GM12878 (cell line): ENCODE measurements around the gene ST7. TPM values are rescaled to one million over a fixed set of nuclear protein-coding genes. Genes with fewer than 3 reads are reported as not detected.

Experiments used
- CTCF ChIP-seq, 3 experiments: IDR thresholded peaks in 2 of 3; conservative IDR thresholded peaks in 1 of 3; 2 replicates each; pipeline ENCODE4 v1.5.1; 2011; ENCODE audit warnings: low read depth in 3 of 3, low read length in 3 of 3, mild to moderate bottlenecking in 3 of 3, control low read depth in 2 of 3, moderate library complexity in 2 of 3, inconsistent platforms in 1 of 3, mixed read lengths in 1 of 3; ENCODE audit not compliant: control insufficient read depth in 2 of 3, insufficient read depth in 1 of 3; ENCODE audit errors: extremely low read depth in 1 of 3
- EED ChIP-seq: sonication (generic); IDR thresholded peaks from 2 replicates; pipeline ENCODE4 v1.6.1; 2016; ENCODE audit warnings: antibody characterized with exemption, low read depth
- HCFC1 ChIP-seq: fragments of 150-350 bp; IDR thresholded peaks from 2 replicates; pipeline ENCODE4 v1.6.1; 2014; ENCODE audit warnings: low read length
- HDGF ChIP-seq: fragments of 450-650 bp; IDR thresholded peaks from 2 replicates; pipeline ENCODE4 v1.6.1; 2016; ENCODE audit warnings: antibody characterized with exemption
- MYC ChIP-seq: IDR thresholded peaks from 2 replicates; pipeline ENCODE4 v1.6.1; 2011; ENCODE audit warnings: mild to moderate bottlenecking, low read length, moderate library complexity, inconsistent platforms; ENCODE audit not compliant: insufficient read depth, insufficient replicate concordance, insufficient read length, severe bottlenecking
- NFYA ChIP-seq: IDR thresholded peaks from 2 replicates; pipeline ENCODE4 v1.6.1; 2011; ENCODE audit warnings: low read depth, mild to moderate bottlenecking, low read length, improper control_type of control experiment, borderline replicate concordance
- PKNOX1 ChIP-seq: fragments of 450-650 bp; IDR thresholded peaks from 2 replicates; pipeline ENCODE4 v1.6.1; 2016; ENCODE audit warnings: mild to moderate bottlenecking
- POLR2AphosphoS2 ChIP-seq: IDR thresholded peaks from 2 replicates; pipeline ENCODE4 v1.6.1; 2011; ENCODE audit warnings: low read depth, mild to moderate bottlenecking, low read length, improper control_type of control experiment, moderate library complexity
- RB1 ChIP-seq: fragments of 450-650 bp; formaldehyde crosslinking; IDR thresholded peaks from 2 replicates; pipeline ENCODE4 v1.6.1; 2017; ENCODE audit warnings: mild to moderate bottlenecking, borderline replicate concordance
- RCOR1 ChIP-seq: conservative IDR thresholded peaks from 2 replicates; pipeline ENCODE4 v1.6.1; 2012; ENCODE audit warnings: low read depth, low read length, improper control_type of control experiment
- SUZ12 ChIP-seq: fragments of 200-600 bp; sonication (generic); IDR thresholded peaks from one replicate; pipeline ENCODE4 v1.6.1; 2018; ENCODE audit warnings: antibody characterized with exemption, mild to moderate bottlenecking; ENCODE audit not compliant: unreplicated experiment
- ZNF24 ChIP-seq: fragments of 450-650 bp; IDR thresholded peaks from 2 replicates; pipeline ENCODE4 v1.6.1; 2017; ENCODE audit warnings: antibody characterized with exemption, mild to moderate bottlenecking
- ZNF384 ChIP-seq: IDR thresholded peaks from 2 replicates; pipeline ENCODE4 v1.6.1; 2012; ENCODE audit warnings: low read depth, mild to moderate bottlenecking, low read length, improper control_type of control experiment, borderline replicate concordance
- polyA plus RNA-seq, 11 experiments: library from polyadenylated mRNA; depleted of rRNA in 4 of 11; unstranded in 6 of 11; stranded (reverse) in 5 of 11; fragments of >200 nt; fragmentation: Nextera tagmentation in 4 of 11; fragmentation: Illumina TruSeq in 1 of 11; extraction: Ambion mirVana in 4 of 11; extraction: Trizol in 1 of 11; gene quantifications; 1 replicate in 1 of 11; 2 replicates in 10 of 11; pipeline versions ENCODE4 v1.2.1 to v1.2.3, GENCODE V29; 2011 to 2016; ENCODE audit warnings: inconsistent platforms in 2 of 11, missing spikeins in 2 of 11, low read depth in 1 of 11
- total RNA-seq, 4 experiments: library from RNA; depleted of rRNA in 3 of 4; stranded (reverse); fragments of >200 nt in 3 of 4; fragmentation: Illumina TruSeq in 1 of 4; extraction: Trizol in 1 of 4; gene quantifications; 2 replicates each; pipeline versions ENCODE4 v1.2.1 to v1.2.3, GENCODE V29; 2013 to 2021
- TF ChIP-seq, protein P1 (sequence below): IDR thresholded peaks from 2 replicates; pipeline ENCODE4 v1.6.1; 2011; ENCODE audit warnings: mild to moderate bottlenecking, low read depth, low read length, moderate library complexity; ENCODE audit not compliant: insufficient replicate concordance
- TF ChIP-seq, protein P2 (sequence below): fragments of 450-650 bp; IDR thresholded peaks from 2 replicates; pipeline ENCODE4 v1.6.1; 2017; ENCODE audit warnings: antibody characterized with exemption, mild to moderate bottlenecking, moderate library complexity
- TF ChIP-seq, protein P3 (sequence below): fragments of 450-650 bp; formaldehyde crosslinking; IDR thresholded peaks from 2 replicates; pipeline ENCODE4 v1.5.0; 2022; ENCODE audit warnings: mild to moderate bottlenecking, missing genetic modification characterization

Gene ST7
- total and polyA plus RNA-seq, 10 of the 15 experiments (the other 5 are each of a cell fraction or from before 2014, with no cell fraction given), result 27.7 to 76.4 (median 53.6) TPM

DNA sequence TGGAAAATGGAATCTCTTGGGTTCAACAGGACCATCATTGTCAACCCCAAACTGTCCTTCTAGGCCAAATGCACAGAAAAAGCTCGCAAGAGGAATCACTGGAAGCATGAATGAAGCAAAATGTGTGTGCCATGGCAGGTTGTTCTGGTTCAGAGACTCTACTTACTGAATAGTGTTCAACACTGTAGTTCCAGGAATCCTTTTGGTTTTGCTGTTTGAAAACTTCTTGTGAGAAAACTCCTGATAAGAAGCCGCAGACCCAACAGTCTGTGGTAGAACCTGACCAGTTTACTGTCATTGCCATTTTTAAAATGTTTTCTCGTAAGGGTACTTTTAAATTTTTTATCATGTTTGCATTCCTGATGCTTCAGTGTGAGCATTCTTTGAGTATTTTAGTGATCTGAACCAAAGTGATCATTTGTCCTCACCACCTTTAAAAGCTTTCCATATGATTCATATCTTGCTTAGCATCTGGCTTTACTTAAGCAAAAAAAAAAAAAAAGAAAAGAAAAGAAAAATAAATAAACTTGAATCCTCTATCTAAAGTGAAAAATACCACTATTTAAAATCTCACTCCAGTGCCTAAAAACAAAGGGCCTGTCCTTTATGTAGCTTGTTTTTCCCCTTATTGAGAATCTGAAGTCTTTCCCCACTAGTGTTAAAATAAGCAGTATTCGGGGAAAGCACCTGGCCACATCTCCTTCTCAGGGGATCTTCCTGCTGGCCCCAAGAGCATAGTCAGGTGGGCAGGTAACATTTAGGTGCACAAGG, 277.2 kb downstream of the ST7 start (continued):
- TF ChIP-seq, protein P1, sequence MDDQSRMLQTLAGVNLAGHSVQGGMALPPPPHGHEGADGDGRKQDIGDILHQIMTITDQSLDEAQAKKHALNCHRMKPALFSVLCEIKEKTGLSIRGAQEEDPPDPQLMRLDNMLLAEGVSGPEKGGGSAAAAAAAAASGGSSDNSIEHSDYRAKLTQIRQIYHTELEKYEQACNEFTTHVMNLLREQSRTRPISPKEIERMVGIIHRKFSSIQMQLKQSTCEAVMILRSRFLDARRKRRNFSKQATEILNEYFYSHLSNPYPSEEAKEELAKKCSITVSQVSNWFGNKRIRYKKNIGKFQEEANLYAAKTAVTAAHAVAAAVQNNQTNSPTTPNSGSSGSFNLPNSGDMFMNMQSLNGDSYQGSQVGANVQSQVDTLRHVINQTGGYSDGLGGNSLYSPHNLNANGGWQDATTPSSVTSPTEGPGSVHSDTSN, result no peak
- TF ChIP-seq ZNF384 (0 out of 2 replicates have a peak, but pooled peaks have one; percentile 45), MYC (no peak), HCFC1 (no peak), ZNF24 (no peak), PKNOX1 (no peak), NFYA (no peak), RCOR1 (no peak), RB1 (peak; percentile 71; the same call in 1 of the 2 replicates), EED (0 out of 2 replicates have a peak, but pooled peaks have one; percentile 13), CTCF (IDR thresholded peaks at IDR 0.05 in 2 of 3, conservative IDR thresholded peaks at IDR 0.05 in 1 of 3; ENCODE audit: control insufficient read depth in 2 of 3, extremely low read depth in 1 of 3, insufficient read depth in 1 of 3, low read depth in 3 of 3, low read length in 3 of 3) (no peak), HDGF (no peak), POLR2AphosphoS2 (no peak), SUZ12 (no peak)
- TF ChIP-seq, protein P2, sequence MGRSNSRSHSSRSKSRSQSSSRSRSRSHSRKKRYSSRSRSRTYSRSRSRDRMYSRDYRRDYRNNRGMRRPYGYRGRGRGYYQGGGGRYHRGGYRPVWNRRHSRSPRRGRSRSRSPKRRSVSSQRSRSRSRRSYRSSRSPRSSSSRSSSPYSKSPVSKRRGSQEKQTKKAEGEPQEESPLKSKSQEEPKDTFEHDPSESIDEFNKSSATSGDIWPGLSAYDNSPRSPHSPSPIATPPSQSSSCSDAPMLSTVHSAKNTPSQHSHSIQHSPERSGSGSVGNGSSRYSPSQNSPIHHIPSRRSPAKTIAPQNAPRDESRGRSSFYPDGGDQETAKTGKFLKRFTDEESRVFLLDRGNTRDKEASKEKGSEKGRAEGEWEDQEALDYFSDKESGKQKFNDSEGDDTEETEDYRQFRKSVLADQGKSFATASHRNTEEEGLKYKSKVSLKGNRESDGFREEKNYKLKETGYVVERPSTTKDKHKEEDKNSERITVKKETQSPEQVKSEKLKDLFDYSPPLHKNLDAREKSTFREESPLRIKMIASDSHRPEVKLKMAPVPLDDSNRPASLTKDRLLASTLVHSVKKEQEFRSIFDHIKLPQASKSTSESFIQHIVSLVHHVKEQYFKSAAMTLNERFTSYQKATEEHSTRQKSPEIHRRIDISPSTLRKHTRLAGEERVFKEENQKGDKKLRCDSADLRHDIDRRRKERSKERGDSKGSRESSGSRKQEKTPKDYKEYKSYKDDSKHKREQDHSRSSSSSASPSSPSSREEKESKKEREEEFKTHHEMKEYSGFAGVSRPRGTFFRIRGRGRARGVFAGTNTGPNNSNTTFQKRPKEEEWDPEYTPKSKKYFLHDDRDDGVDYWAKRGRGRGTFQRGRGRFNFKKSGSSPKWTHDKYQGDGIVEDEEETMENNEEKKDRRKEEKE, result no peak
- TF ChIP-seq, protein P3, sequence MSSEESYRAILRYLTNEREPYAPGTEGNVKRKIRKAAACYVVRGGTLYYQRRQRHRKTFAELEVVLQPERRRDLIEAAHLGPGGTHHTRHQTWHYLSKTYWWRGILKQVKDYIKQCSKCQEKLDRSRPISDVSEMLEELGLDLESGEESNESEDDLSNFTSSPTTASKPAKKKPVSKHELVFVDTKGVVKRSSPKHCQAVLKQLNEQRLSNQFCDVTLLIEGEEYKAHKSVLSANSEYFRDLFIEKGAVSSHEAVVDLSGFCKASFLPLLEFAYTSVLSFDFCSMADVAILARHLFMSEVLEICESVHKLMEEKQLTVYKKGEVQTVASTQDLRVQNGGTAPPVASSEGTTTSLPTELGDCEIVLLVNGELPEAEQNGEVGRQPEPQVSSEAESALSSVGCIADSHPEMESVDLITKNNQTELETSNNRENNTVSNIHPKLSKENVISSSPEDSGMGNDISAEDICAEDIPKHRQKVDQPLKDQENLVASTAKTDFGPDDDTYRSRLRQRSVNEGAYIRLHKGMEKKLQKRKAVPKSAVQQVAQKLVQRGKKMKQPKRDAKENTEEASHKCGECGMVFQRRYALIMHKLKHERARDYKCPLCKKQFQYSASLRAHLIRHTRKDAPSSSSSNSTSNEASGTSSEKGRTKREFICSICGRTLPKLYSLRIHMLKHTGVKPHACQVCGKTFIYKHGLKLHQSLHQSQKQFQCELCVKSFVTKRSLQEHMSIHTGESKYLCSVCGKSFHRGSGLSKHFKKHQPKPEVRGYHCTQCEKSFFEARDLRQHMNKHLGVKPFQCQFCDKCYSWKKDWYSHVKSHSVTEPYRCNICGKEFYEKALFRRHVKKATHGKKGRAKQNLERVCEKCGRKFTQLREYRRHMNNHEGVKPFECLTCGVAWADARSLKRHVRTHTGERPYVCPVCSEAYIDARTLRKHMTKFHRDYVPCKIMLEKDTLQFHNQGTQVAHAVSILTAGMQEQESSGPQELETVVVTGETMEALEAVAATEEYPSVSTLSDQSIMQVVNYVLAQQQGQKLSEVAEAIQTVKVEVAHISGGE (CRISPR knock-in tag), result no peak
